ENCODE results near the gene NCK1. TPM values are rescaled to one million over a fixed set of nuclear protein-coding genes. Genes with fewer than 3 reads are reported as not detected.

Gene NCK1
- total and polyA plus RNA-seq, 9 of the 15 experiments (the other 6 are each of a cell fraction or from before 2014, with no cell fraction given) = 17.3 to 30.5 (median 25.0) TPM

GRCh38 chr3:136860541-136860940 is 1.5 kb upstream of the NCK1 start:
- Histone ChIP-seq H3K4me3 (peak overlapping the region; percentile 97), H3K9ac (ENCODE audit: insufficient read depth in 1 of 2, low read depth in 2 of 2, low read length in 2 of 2) (peak overlapping the region; percentile 43 to 85; a peak in 3 of 4 replicates), H3K9me1 (ENCODE audit: control insufficient read depth, insufficient read depth, low read length) (no peaks in the 10 kb centered on the region), H4K20me1 (replicated peaks; ENCODE audit: control insufficient read depth, insufficient read depth, low read length) (no peaks in the 10 kb centered on the region; the same call in 1 of the 2 replicates), H3K27me3 (ENCODE audit: control insufficient read depth in 2 of 2, insufficient read depth in 2 of 2, low read length in 2 of 2) (no peaks in the 10 kb centered on the region), H3K79me2 (ENCODE audit: control insufficient read depth, insufficient read depth, low read length) (peaks cover 79% of the 10 kb centered on the region), H3K27ac (ENCODE audit: extremely low read depth, low read depth, low read length) (peak overlapping the region; percentile 94; the same call in 1 of the 3 replicates), H3K9me3 (replicated peaks; ENCODE audit: control insufficient read depth, insufficient read depth, low read depth, low read length) (no peaks in the 10 kb centered on the region), H3K36me3 (ENCODE audit: control insufficient read depth, insufficient read depth, low read length) (no peaks in the 10 kb centered on the region; the same call in 1 of the 3 replicates), H3K4me1 (replicated peaks in 1 of 2; ENCODE audit: control insufficient read depth in 2 of 2, insufficient read depth in 2 of 2, low read length in 2 of 2) (peaks cover 8 to 16% of the 10 kb centered on the region in 2 experiments; a peak in 4 of 5 replicates), H3K4me2 (ENCODE audit: insufficient read depth, low read length) (peak overlapping the region; percentile 87), H2AFZ (ENCODE audit: low read depth, low read length) (peak overlapping the region; percentile 93; the same call in 1 of the 2 replicates)
- ChIA-PET CTCF (ENCODE audit: low intra/inter-chr PET ratio) (no interaction called here), POLR2A (interaction anchor here (0.8 to 1.2 kb wide), 4 partner anchors 9 to 17 kb away, joined by 3 to 5 read pairs (median 4); no protein-coding TSS in a partner anchor)
- BruUV-seq (replicated peaks) = no TSS peak
- intact Hi-C loops (cut with micrococcal nuclease) (loop anchor here (5.0 kb wide), 1 partner anchor 97 kb away; the partner anchor contains the start of gene IL20RB), in situ Hi-C loops (cut with MboI) (no loop called here)
- DNase-seq (ENCODE audit: extremely low read depth in 1 of 4, low spot score in 3 of 4) = peak in 2 of 4 experiments; percentile 12 to 49
- TF ChIP-seq PBX2 (CRISPR knock-in tag; IDR thresholded peaks at IDR 0.05; ENCODE audit: low read depth) = no peak
- 0 out of 2 replicates have a peak, but pooled peaks have one; percentile 24 for TF ChIP-seq PBX2 (tag; conservative IDR thresholded peaks at IDR 0.05; ENCODE audit: low read depth)
- TF ChIP-seq ESRRA (IDR thresholded peaks at IDR 0.05; ENCODE audit: borderline replicate concordance, low read depth) = no peak
- 0 out of 2 replicates have a peak, but pooled peaks have one; percentile 35 for TF ChIP-seq SPI1 (IDR thresholded peaks at IDR 0.05; ENCODE audit: borderline replicate concordance, low read depth, low read length)
- TF ChIP-seq L3MBTL2 (IDR thresholded peaks at IDR 0.05) = peak; percentile 16; the same call in 1 of the 2 replicates
- no peak for ATAC-seq
- peak; percentile 35 for FAIRE-seq
- WGBS (ENCODE audit: insufficient coverage, low coverage, missing lambda C conversion rate) = 0% methylated on average over 4 of the region's 4 CpGs
